ENCODE measurements around the gene ATXN1. TPM values are rescaled to one million over a fixed set of nuclear protein-coding genes. Genes with fewer than 3 reads are reported as not detected.

Gene ATXN1
- polyA plus RNA-seq, 1 of the 3 experiments (the other 2 are of a cell fraction): 7.9 TPM

DNA sequence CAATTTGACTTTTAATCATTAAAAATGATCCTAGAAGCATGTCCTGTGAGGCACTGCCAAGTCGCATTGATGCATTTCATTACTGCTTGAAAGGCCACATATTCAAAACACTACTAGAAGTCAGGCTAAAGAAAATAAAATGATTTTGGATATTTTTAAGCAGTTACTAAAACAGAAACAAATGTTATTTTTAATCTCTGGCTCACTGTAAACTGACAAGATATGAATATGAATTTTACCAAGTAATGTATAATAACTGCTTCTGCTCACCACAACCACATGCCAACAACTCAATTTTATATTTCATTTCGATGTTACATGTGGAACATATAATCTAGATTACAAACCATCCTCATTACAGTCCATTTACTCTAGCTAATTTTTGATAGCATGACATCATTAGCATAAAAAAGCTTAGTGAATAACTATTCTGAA, 90.6 kb downstream of the ATXN1 start:
- no peak for DNase-seq
- Histone ChIP-seq H3K36me3 (replicated peaks in 1 of 2; ENCODE audit: control insufficient read depth in 1 of 2, insufficient read depth in 2 of 2, low read length in 1 of 2) (peaks cover 0 to 8% of the 10 kb centered on the region in 2 experiments), H3K27ac (ENCODE audit: low read depth in 2 of 2, low read length in 1 of 2) (peak overlapping the region in 1 of 2 experiments; percentile 65; a peak in 1 of 4 replicates), H3K9ac (no peak overlapping the region), H3K27me3 (ENCODE audit: insufficient read depth) (no peaks in the 10 kb centered on the region), H3K9me2 (no peaks in the 10 kb centered on the region), H3K9me3 (no peaks in the 10 kb centered on the region), H3K4me2 (no peak overlapping the region), H3F3A (replicated peaks; ENCODE audit: insufficient read depth) (peaks cover 23% of the 10 kb centered on the region), H4K20me1 (ENCODE audit: insufficient read depth) (0 out of 2 replicates have a peak, but pooled peaks cover 2% of the 10 kb centered on the region), H3K4me1 (ENCODE audit: control insufficient read depth in 1 of 2, insufficient read depth in 2 of 2, low read depth in 1 of 2, low read length in 1 of 2) (peaks cover 0 to 23% of the 10 kb centered on the region in 2 experiments; a peak in 3 of 4 replicates), H3K79me2 (ENCODE audit: insufficient read depth) (peaks cover 62% of the 10 kb centered on the region), H2AFZ (ENCODE audit: low read depth) (no peak overlapping the region), H3K4me3 (ENCODE audit: low read depth in 2 of 2, low read length in 1 of 2) (no peak overlapping the region)
- ChIA-PET CTCF (no interaction called here), POLR2A (no interaction called here)
- 94% methylated on average over 2 of the region's 2 CpGs for WGBS (ENCODE audit: low lambda C conversion rate)
- no peak for TF ChIP-seq POLR2AphosphoS5 (IDR thresholded peaks at IDR 0.05; ENCODE audit: low read depth, low read length)
- no peak for TF ChIP-seq PBX3 (IDR thresholded peaks at IDR 0.05)
- TF ChIP-seq SMC3 (IDR thresholded peaks at IDR 0.05; ENCODE audit: low read depth, low read length): no peak
- no peak for TF ChIP-seq FOXJ3 (CRISPR knock-in tag; IDR thresholded peaks at IDR 0.05)
- TF ChIP-seq CHD2 (IDR thresholded peaks at IDR 0.05; ENCODE audit: low read length, partially characterized antibody): no peak

GRCh38 chr6:16670183-16670582, 91.1 kb downstream of the ATXN1 start:
- TF ChIP-seq NFIC (IDR thresholded peaks at IDR 0.05; ENCODE audit: borderline replicate concordance): no peak
- TF ChIP-seq RXRA (IDR thresholded peaks at IDR 0.05; ENCODE audit: borderline replicate concordance, low read depth): no peak
- no peaks in the 10 kb centered on the region for H3K9me3 ChIP-seq
- peaks cover 20% of the 10 kb centered on the region for H3F3A ChIP-seq (replicated peaks; ENCODE audit: insufficient read depth)
- H4K20me1 ChIP-seq (ENCODE audit: insufficient read depth): 0 out of 2 replicates have a peak, but pooled peaks cover 2% of the 10 kb centered on the region
- no peak overlapping the region for H2AFZ ChIP-seq (ENCODE audit: low read depth)
- POLR2A ChIA-PET: no interaction called here
- no peaks in the 10 kb centered on the region for H3K27me3 ChIP-seq (ENCODE audit: insufficient read depth)
- CTCF ChIA-PET: no interaction called here
- H3K27ac ChIP-seq (ENCODE audit: low read depth in 2 of 2, low read length in 1 of 2): peak overlapping the region in 1 of 2 experiments; percentile 65; a peak in 1 of 4 replicates
- DNase-seq: no peak
- no peak overlapping the region for H3K9ac ChIP-seq
- H3K79me2 ChIP-seq (ENCODE audit: insufficient read depth): peaks cover 62% of the 10 kb centered on the region
- peaks cover 0 to 23% of the 10 kb centered on the region in 2 experiments; a peak in 3 of 4 replicates for H3K4me1 ChIP-seq (ENCODE audit: control insufficient read depth in 1 of 2, insufficient read depth in 2 of 2, low read depth in 1 of 2, low read length in 1 of 2)
- no peak overlapping the region for H3K4me2 ChIP-seq
- 78% methylated on average over 4 of the region's 4 CpGs for WGBS (ENCODE audit: low lambda C conversion rate)
- no peaks in the 10 kb centered on the region for H3K9me2 ChIP-seq
- H3K36me3 ChIP-seq (replicated peaks in 1 of 2; ENCODE audit: control insufficient read depth in 1 of 2, insufficient read depth in 2 of 2, low read length in 1 of 2): peaks cover 0 to 8% of the 10 kb centered on the region in 2 experiments
- no peak overlapping the region for H3K4me3 ChIP-seq (ENCODE audit: low read depth in 2 of 2, low read length in 1 of 2)

DNA sequence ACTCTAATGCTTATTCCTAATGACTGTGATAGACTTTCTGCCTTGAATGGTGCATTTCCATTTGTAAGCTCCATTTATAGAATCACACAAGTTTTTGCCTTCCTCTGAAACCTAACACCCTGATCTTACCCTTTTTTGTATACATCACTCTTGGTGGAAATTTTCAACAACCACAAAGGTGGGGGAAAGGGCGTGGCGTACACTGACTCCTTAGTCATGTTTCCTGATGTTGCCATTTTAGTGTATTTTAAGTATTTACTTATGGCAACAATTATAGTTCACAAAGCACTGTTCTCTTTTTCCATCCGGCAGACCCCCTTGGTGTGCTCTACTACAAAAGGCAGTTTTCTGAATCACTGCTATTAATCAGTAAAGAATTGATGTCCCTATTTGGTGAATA, 92.0 kb downstream of the ATXN1 start:
- peak in 1 of 2 experiments; percentile 39; a peak in 1 of 4 replicates for TF ChIP-seq EP300 (IDR thresholded peaks at IDR 0.05; ENCODE audit: borderline replicate concordance in 1 of 2, low read depth in 1 of 2, low read length in 1 of 2)
- TF ChIP-seq JUND (IDR thresholded peaks at IDR 0.05): peak; percentile 34; the same call in 1 of the 2 replicates
- TF ChIP-seq MEF2A (IDR thresholded peaks at IDR 0.05; ENCODE audit: borderline replicate concordance, low read depth): peak; percentile 78; the same call in 1 of the 2 replicates
- TF ChIP-seq USF2 (IDR thresholded peaks at IDR 0.05; ENCODE audit: borderline replicate concordance, low read depth, low read length): no peak
- TF ChIP-seq NFIC (IDR thresholded peaks at IDR 0.05; ENCODE audit: borderline replicate concordance): no peak
- peak; percentile 10; the same call in 1 of the 2 replicates for TF ChIP-seq PBX3 (IDR thresholded peaks at IDR 0.05)
- TF ChIP-seq TCF12 (IDR thresholded peaks at IDR 0.05): peak; percentile 67; the same call in 1 of the 2 replicates
- H3F3A ChIP-seq (replicated peaks; ENCODE audit: insufficient read depth): peaks cover 18% of the 10 kb centered on the region
- no peak overlapping the region for H2AFZ ChIP-seq (ENCODE audit: low read depth)
- H3K9ac ChIP-seq: no peak overlapping the region
- H3K9me3 ChIP-seq: no peaks in the 10 kb centered on the region
- peak overlapping the region in 1 of 2 experiments; percentile 65; a peak in 3 of 4 replicates for H3K27ac ChIP-seq (ENCODE audit: low read depth in 2 of 2, low read length in 1 of 2)
- peaks cover 66% of the 10 kb centered on the region for H3K79me2 ChIP-seq (ENCODE audit: insufficient read depth)
- H3K27me3 ChIP-seq (ENCODE audit: insufficient read depth): no peaks in the 10 kb centered on the region
- no peaks in the 10 kb centered on the region for H3K9me2 ChIP-seq
- 19% methylated on average over 3 of the region's 3 CpGs for WGBS (ENCODE audit: low lambda C conversion rate)
- peaks cover 0 to 8% of the 10 kb centered on the region in 2 experiments for H3K36me3 ChIP-seq (replicated peaks in 1 of 2; ENCODE audit: control insufficient read depth in 1 of 2, insufficient read depth in 2 of 2, low read length in 1 of 2)
- H3K4me2 ChIP-seq: no peak overlapping the region; the same call in 1 of the 2 replicates
- DNase-seq: no peak
- no peak overlapping the region for H3K4me3 ChIP-seq (ENCODE audit: low read depth in 2 of 2, low read length in 1 of 2)
- H3K4me1 ChIP-seq (ENCODE audit: control insufficient read depth in 1 of 2, insufficient read depth in 2 of 2, low read depth in 1 of 2, low read length in 1 of 2): peaks cover 0 to 15% of the 10 kb centered on the region in 2 experiments; a peak in 3 of 4 replicates
- H4K20me1 ChIP-seq (ENCODE audit: insufficient read depth): 0 out of 2 replicates have a peak, but pooled peaks cover 2% of the 10 kb centered on the region
- ChIA-PET CTCF (no interaction called here), POLR2A (no interaction called here)

Measured in SK-N-SH (cell line).